Stimulated activated naive CD8-positive, alpha-beta T cell treated with anti-CD3 and anti-CD28 coated beads, Interleukin-15, amount 100 ng/mL, for 72 hours (primary cell): ENCODE results near the gene ARPC1B.
A peak's percentile ranks its signal among the peaks of the same experiment; 100 is the strongest.
"Not testable (repeated sequence)": the region's sequence is repeated elsewhere in the genome, so short reads cannot be mapped to it uniquely, and the experiment has no call there.

Experiments used
- ATAC-seq: fragments of 150-1000 bp; cut with Tn5 transposase; 2 replicates; pipeline ENCODE4 v1.10.0; 2021; ENCODE audit warnings: mild to moderate bottlenecking, moderate library complexity
- DNase-seq, 2 donors: peaks; one replicate each; pipeline ENCODE4 v3.0.0; 2021 to 2022
- H3K27ac Mint-ChIP-seq, 2 donors: one replicate each; pipeline ENCODE4 v1.8.0; 2022; ENCODE audit warnings: mild to moderate bottlenecking in 2 of 2, mixed read lengths in 2 of 2, moderate library complexity in 2 of 2
- H3K27me3 Mint-ChIP-seq: one replicate; pipeline ENCODE4 v1.8.0; 2022; ENCODE audit warnings: mixed read lengths
- H3K4me1 Mint-ChIP-seq: one replicate; pipeline ENCODE4 v1.8.0; 2022; ENCODE audit warnings: mild to moderate bottlenecking, mixed read lengths
- H3K4me3 Mint-ChIP-seq, 2 donors: one replicate each; pipeline ENCODE4 v1.8.0; 2022; ENCODE audit warnings: mild to moderate bottlenecking in 2 of 2, mixed read lengths in 2 of 2, moderate library complexity in 1 of 2
- H3K9me3 Mint-ChIP-seq, 2 donors: one replicate each; pipeline ENCODE4 v1.8.0; 2022; ENCODE audit warnings: mixed read lengths in 2 of 2

The ARPC1B gene

DNA sequence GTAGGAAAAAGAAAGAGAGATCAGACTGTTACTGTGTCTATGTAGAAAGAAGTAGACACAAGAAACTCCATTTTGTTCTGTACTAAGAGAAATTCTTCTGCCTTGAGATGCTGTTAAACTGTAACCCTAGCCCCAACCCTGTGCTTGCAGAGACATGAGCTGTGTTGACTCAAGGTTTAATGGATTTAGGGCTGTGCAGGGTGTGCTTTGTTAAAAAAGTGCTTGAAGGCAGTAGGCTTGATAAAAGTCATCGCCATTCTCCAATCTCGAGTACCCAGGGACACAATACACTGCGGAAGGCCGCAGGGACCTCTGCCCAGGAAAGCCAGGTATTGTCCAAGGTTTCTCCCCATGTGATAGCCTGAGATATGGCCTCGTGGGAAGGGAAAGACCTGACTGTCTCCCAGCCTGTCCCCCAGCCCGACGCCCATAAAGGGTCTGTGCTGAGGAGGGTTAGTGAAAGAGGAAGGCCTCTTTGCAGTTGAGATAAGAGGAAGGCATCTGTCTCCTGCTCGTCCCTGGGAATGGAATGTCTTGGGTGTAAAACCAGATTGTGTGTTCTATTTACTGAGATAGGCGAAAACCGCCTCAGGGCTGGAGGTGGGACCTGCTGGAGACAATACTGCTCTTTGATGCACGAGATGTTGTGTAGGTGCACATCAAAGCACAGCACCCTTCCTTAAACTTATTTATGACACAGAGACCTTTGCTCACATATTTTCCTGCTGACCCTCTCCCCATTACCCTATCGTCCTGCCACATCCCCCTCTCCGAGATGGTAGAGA, 57.4 kb downstream of the ARPC1B start:
- not testable (repeated sequence) for ATAC-seq, H3K4me3 Mint-ChIP-seq, DNase-seq, H3K27me3 Mint-ChIP-seq, H3K9me3 Mint-ChIP-seq
- Mint-ChIP-seq H3K4me1 (peaks cover 13% of the 10 kb centered on the region), H3K27ac (peak overlapping the region in 1 of 2 donors; percentile 93)

DNA sequence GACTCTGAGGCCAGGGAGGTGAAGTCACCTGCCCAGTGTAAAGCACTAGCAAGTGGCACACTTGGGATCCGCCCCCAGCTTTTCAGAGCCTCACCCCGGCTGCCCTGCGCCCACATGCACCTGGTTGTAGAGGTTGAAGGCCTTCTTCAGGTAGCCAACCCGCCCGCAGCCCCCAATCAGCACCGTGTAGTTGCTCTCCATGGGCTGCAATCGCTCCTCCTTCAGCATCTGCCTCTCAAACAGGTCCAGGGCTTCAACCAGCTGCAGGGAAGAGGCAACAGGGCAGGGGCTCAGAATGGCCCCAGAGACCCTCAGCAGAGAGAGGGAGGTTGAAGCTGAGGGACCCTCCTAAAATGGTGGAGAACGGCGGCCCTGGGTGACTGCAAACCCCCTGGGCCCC, 58.6 kb downstream of the ARPC1B start:
- peaks cover 24% of the 10 kb centered on the region for H3K4me1 Mint-ChIP-seq
- no peaks in the 10 kb centered on the region for H3K9me3 Mint-ChIP-seq
- DNase-seq, result no peak
- H3K27ac Mint-ChIP-seq, result peak overlapping the region in 1 of 2 donors; percentile 95
- no peaks in the 10 kb centered on the region for H3K27me3 Mint-ChIP-seq
- no peak for ATAC-seq
- H3K4me3 Mint-ChIP-seq, result no peak overlapping the region

GRCh38 chr7:99437946-99438572, 63.5 kb downstream of the ARPC1B start:
- Mint-ChIP-seq H3K27me3 (no peaks in the 10 kb centered on the region), H3K27ac (peak overlapping the region; percentile 40 to 100), H3K4me1 (peaks cover 58% of the 10 kb centered on the region), H3K4me3 (peak overlapping the region; percentile 96), H3K9me3 (no peaks in the 10 kb centered on the region)
- ATAC-seq, result peak; percentile 36
- no peak for DNase-seq

GRCh38 chr7:99438573-99439480, 64.3 kb downstream of the ARPC1B start, which contains the start of the genes CPSF4 and PTCD1:
TSS of gene CPSF4 (plus strand) at chr7:99438943. CDS start at chr7:99439083, 140 bp downstream.
TSS of gene PTCD1 (minus strand) at chr7:99438798. CDS start at chr7:99435242, 3,556 bp downstream.
- Mint-ChIP-seq H3K27ac (peak within 1 kb of the TSS; percentile 99 to 100), H3K4me1 (peaks cover 60% of the 10 kb centered on the region), H3K27me3 (no peaks in the 10 kb centered on the region), H3K4me3 (peak within 1 kb of the TSS; percentile 96), H3K9me3 (no peaks in the 10 kb centered on the region)
- peak; percentile 97 for ATAC-seq
- DNase-seq, result peak; percentile 94 to 95

GRCh38 chr7:99440195-99440594, 65.7 kb downstream of the ARPC1B start:
- H3K4me1 Mint-ChIP-seq, result peaks cover 54% of the 10 kb centered on the region
- peak overlapping the region; percentile 96 for H3K4me3 Mint-ChIP-seq
- ATAC-seq (no peak), DNase-seq (no peak)
- H3K9me3 Mint-ChIP-seq, result no peaks in the 10 kb centered on the region
- peak overlapping the region in 1 of 2 donors; percentile 36 for H3K27ac Mint-ChIP-seq
- H3K27me3 Mint-ChIP-seq, result no peaks in the 10 kb centered on the region
